ENCODE data around the gene PNLIPRP1. TPM values are rescaled to one million over a fixed set of nuclear protein-coding genes. Genes with fewer than 3 reads are reported as not detected.

PNLIPRP1 gene
- total RNA-seq, 4 donors from 2014 or later: 0.66 to 2.4 TPM; not detected in 2

DNA sequence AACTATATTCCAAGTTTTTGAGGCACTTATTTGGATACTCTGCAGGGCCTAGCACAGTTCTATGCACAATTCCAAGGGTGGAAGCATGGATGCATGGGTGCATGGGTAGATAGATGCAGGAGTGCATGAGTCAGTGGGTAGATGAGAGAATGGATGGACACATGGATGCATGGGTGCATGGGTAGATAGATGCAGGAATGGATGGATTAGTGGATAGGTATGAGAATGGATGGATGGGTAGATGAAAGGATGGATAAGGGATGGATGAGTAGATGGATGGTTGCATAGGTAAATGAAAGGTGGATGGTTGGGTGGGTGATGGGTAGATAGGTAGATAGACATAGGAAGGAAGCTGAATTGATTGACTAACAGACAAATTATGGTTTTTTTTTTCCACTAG, 45.6 kb downstream of the PNLIPRP1 start:
- H3K4me1 ChIP-seq: no peaks in the 10 kb centered on the region
- no peak overlapping the region for H3K4me3 ChIP-seq
- no peak overlapping the region for H3K27ac ChIP-seq
- DNase-seq (ENCODE audit: low spot score in 2 of 2): no peak
- TF ChIP-seq POLR2A (IDR thresholded peaks at IDR 0.05) (no peak), EP300 (IDR thresholded peaks at IDR 0.05) (no peak)
- TF ChIP-seq, protein P1, sequence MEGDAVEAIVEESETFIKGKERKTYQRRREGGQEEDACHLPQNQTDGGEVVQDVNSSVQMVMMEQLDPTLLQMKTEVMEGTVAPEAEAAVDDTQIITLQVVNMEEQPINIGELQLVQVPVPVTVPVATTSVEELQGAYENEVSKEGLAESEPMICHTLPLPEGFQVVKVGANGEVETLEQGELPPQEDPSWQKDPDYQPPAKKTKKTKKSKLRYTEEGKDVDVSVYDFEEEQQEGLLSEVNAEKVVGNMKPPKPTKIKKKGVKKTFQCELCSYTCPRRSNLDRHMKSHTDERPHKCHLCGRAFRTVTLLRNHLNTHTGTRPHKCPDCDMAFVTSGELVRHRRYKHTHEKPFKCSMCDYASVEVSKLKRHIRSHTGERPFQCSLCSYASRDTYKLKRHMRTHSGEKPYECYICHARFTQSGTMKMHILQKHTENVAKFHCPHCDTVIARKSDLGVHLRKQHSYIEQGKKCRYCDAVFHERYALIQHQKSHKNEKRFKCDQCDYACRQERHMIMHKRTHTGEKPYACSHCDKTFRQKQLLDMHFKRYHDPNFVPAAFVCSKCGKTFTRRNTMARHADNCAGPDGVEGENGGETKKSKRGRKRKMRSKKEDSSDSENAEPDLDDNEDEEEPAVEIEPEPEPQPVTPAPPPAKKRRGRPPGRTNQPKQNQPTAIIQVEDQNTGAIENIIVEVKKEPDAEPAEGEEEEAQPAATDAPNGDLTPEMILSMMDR (IDR thresholded peaks at IDR 0.05): no peak
- H3K27me3 ChIP-seq: no peaks in the 10 kb centered on the region
- H3K36me3 ChIP-seq: no peaks in the 10 kb centered on the region
- H3K9me3 ChIP-seq: peaks cover 0 to 11% (median 3%) of the 10 kb centered on the region in 4 donors

- WGBS, 2 donors: 43 to 49% methylated on average over 2 of the region's 2 CpGs
- no peaks in the 10 kb centered on the region for H3K36me3 ChIP-seq
- no peak for DNase-seq (ENCODE audit: low spot score in 2 of 2)
- H3K4me3 ChIP-seq: no peak overlapping the region
- H3K4me1 ChIP-seq: no peaks in the 10 kb centered on the region
- H3K27ac ChIP-seq: no peak overlapping the region
- H3K27me3 ChIP-seq: no peaks in the 10 kb centered on the region
- no peak for TF ChIP-seq EP300 (IDR thresholded peaks at IDR 0.05)
- peaks cover 0 to 11% (median 3%) of the 10 kb centered on the region in 4 donors for H3K9me3 ChIP-seq
These were observed 46.2 kb downstream of the PNLIPRP1 start for GRCh38 chr10:116636976-116637375.

DNA sequence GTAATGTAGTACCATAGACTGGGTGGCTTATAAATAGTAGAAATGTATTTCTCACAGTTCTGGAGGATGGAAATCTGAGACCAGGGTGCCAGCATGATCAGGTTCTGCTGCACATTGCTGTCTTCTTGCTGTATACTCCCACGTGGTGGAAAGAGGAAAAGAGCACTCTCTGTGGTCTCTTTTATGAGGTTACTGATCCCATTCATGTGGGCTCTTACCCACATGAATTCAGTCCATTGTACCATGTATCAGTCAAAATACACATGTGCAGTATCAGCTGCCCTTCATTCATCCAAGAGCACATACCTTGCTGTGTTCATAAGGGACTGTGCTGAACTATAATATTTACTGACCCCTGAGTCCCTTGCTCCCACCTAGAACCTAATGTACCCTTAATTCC, 47.1 kb downstream of the PNLIPRP1 start:
- WGBS, 2 donors: 5 to 22% methylated on average over 1 of the region's 1 CpG
- peaks cover 0 to 11% (median 3%) of the 10 kb centered on the region in 4 donors for H3K9me3 ChIP-seq
- no peaks in the 10 kb centered on the region for H3K4me1 ChIP-seq
- no peaks in the 10 kb centered on the region for H3K27me3 ChIP-seq
- TF ChIP-seq, protein P1 (IDR thresholded peaks at IDR 0.05): no peak
- TF ChIP-seq EP300 (IDR thresholded peaks at IDR 0.05): no peak
- no peak for TF ChIP-seq POLR2A (IDR thresholded peaks at IDR 0.05)
- H3K27ac ChIP-seq: no peak overlapping the region
- H3K36me3 ChIP-seq: no peaks in the 10 kb centered on the region
- DNase-seq (ENCODE audit: low spot score in 2 of 2): no peak
- H3K4me3 ChIP-seq: no peak overlapping the region

GRCh38 chr10:116646502-116646901, 55.7 kb downstream of the PNLIPRP1 start:
- H3K4me1 ChIP-seq: no peaks in the 10 kb centered on the region
- H3K4me3 ChIP-seq: no peak overlapping the region
- peaks cover 0 to 17% (median 0%) of the 10 kb centered on the region in 4 donors for H3K9me3 ChIP-seq
- no peak overlapping the region for H3K27ac ChIP-seq
- 89 to 91% methylated on average over 5 of the region's 5 CpGs for WGBS, 2 donors
- no peak for DNase-seq (ENCODE audit: low spot score in 2 of 2)
- TF ChIP-seq, protein P1 (IDR thresholded peaks at IDR 0.05): no peak
- no peak for TF ChIP-seq POLR2A (IDR thresholded peaks at IDR 0.05)
- TF ChIP-seq EP300 (IDR thresholded peaks at IDR 0.05): no peak
- H3K27me3 ChIP-seq: no peaks in the 10 kb centered on the region
- no peaks in the 10 kb centered on the region for H3K36me3 ChIP-seq

DNA sequence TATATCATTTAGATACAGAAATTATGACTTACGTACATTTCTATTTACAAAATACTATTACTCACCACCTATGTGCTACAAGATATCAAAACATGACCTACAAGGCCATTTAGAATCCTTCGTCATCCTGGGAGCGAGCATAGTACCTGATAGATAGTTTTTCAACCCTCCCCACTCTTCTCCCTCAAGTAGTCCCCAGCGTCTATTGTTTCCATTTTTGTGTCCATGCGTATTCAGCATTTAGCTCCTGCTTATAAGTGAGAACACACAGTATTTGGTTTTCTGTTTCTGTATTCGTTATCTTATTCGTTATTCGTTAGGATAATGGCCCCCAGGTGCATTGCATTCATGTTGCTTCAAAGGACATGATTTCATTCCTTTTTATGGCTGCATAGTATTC, 58.1 kb downstream of the PNLIPRP1 start:
- WGBS, 2 donors: 84 to 86% methylated on average over 8 of the region's 8 CpGs
- Histone ChIP-seq H3K4me1 (no peaks in the 10 kb centered on the region), H3K27me3 (no peaks in the 10 kb centered on the region), H3K27ac (no peak overlapping the region), H3K9me3 (peaks cover 0 to 17% (median 0%) of the 10 kb centered on the region in 4 donors), H3K36me3 (no peaks in the 10 kb centered on the region), H3K4me3 (no peak overlapping the region)
- DNase-seq (ENCODE audit: low spot score in 2 of 2): no peak
- TF ChIP-seq, protein P1 (IDR thresholded peaks at IDR 0.05): no peak

GRCh38 chr10:116653885-116654284, 63.1 kb downstream of the PNLIPRP1 start:
- TF ChIP-seq, protein P1 (IDR thresholded peaks at IDR 0.05): no peak
- TF ChIP-seq EP300 (IDR thresholded peaks at IDR 0.05) (no peak), POLR2A (IDR thresholded peaks at IDR 0.05) (no peak)
- no peak overlapping the region for H3K4me3 ChIP-seq
- no peaks in the 10 kb centered on the region for H3K4me1 ChIP-seq
- no peak overlapping the region for H3K27ac ChIP-seq
- DNase-seq (ENCODE audit: low spot score in 2 of 2): no peak
- 77 to 91% methylated on average over 1 of the region's 1 CpG for WGBS, 2 donors
- no peaks in the 10 kb centered on the region for H3K36me3 ChIP-seq
- H3K9me3 ChIP-seq: peaks cover 0 to 17% (median 0%) of the 10 kb centered on the region in 4 donors
- no peaks in the 10 kb centered on the region for H3K27me3 ChIP-seq

Data from tibial nerve (tissue), 4 donors.